ES-I3 (cell line): Measurements from ENCODE around the gene DNAH14.
"Not testable (repeated sequence)": the region's sequence is repeated elsewhere in the genome, so short reads cannot be mapped to it uniquely, and the experiment has no call there.

ENCODE experiments used
- H3K36me3 ChIP-seq: 2 replicates; pipeline ENCODE4 v1.6.1; 2013; ENCODE audit warnings: mild to moderate bottlenecking, low read length, control low read depth, moderate library complexity; ENCODE audit not compliant: insufficient read depth
- H3K4me1 ChIP-seq: 2 replicates; pipeline ENCODE4 v1.6.1; 2013; ENCODE audit warnings: mild to moderate bottlenecking, control low read depth, low read length; ENCODE audit not compliant: insufficient read depth
- H3K9ac ChIP-seq: 2 replicates; pipeline ENCODE4 v1.6.1; 2013; ENCODE audit warnings: low read depth, mild to moderate bottlenecking, low read length, moderate library complexity
- H3K9me3 ChIP-seq: 2 replicates; pipeline ENCODE4 v1.6.1; 2013; ENCODE audit warnings: mild to moderate bottlenecking, low read length, moderate library complexity; ENCODE audit not compliant: control insufficient read depth, insufficient read depth

DNAH14 gene

GRCh38 chr1:224933584-224933983 is 4.1 kb downstream of the DNAH14 start:
- Histone ChIP-seq H3K9me3 (peaks cover 34% of the 10 kb centered on the region), H3K9ac (no peak overlapping the region), H3K36me3 (no peaks in the 10 kb centered on the region), H3K4me1 (no peaks in the 10 kb centered on the region)

GRCh38 chr1:224938652-224939051 is 9.2 kb downstream of the DNAH14 start:
- H3K9me3 ChIP-seq = peaks cover 21% of the 10 kb centered on the region
- H3K4me1 ChIP-seq = no peaks in the 10 kb centered on the region
- no peaks in the 10 kb centered on the region for H3K36me3 ChIP-seq
- no peak overlapping the region for H3K9ac ChIP-seq

- Histone ChIP-seq H3K9ac (no peak overlapping the region), H3K9me3 (peaks cover 13% of the 10 kb centered on the region; the same call in 1 of the 2 replicates), H3K36me3 (no peaks in the 10 kb centered on the region), H3K4me1 (no peaks in the 10 kb centered on the region)
Measured at GRCh38 chr1:224939844-224940425, 10.5 kb downstream of the DNAH14 start.

- H3K36me3 ChIP-seq, H3K4me1 ChIP-seq, H3K9ac ChIP-seq: not testable (repeated sequence)
- H3K9me3 ChIP-seq = peaks cover 13% of the 10 kb centered on the region; the same call in 1 of the 2 replicates
Measured at GRCh38 chr1:224940735-224941134, 11.3 kb downstream of the DNAH14 start.

GRCh38 chr1:224945651-224946348 is 16.3 kb downstream of the DNAH14 start:
- H3K9ac ChIP-seq, H3K36me3 ChIP-seq, H3K9me3 ChIP-seq, H3K4me1 ChIP-seq: not testable (repeated sequence)

- H3K9me3 ChIP-seq, H3K36me3 ChIP-seq, H3K4me1 ChIP-seq, H3K9ac ChIP-seq: not testable (repeated sequence)
Measured at GRCh38 chr1:224946349-224946691, 16.8 kb downstream of the DNAH14 start.

GRCh38 chr1:224957696-224958095 is 28.2 kb downstream of the DNAH14 start:
- Histone ChIP-seq H3K4me1 (no peaks in the 10 kb centered on the region), H3K9me3 (no peaks in the 10 kb centered on the region), H3K9ac (no peak overlapping the region), H3K36me3 (peaks cover 2% of the 10 kb centered on the region; the same call in 1 of the 2 replicates)

GRCh38 chr1:224958490-224958889 is 29.0 kb downstream of the DNAH14 start:
- peaks cover 2% of the 10 kb centered on the region; the same call in 1 of the 2 replicates for H3K36me3 ChIP-seq
- H3K4me1 ChIP-seq = no peaks in the 10 kb centered on the region
- no peaks in the 10 kb centered on the region for H3K9me3 ChIP-seq
- no peak overlapping the region for H3K9ac ChIP-seq

GRCh38 chr1:224959115-224959514 is 29.6 kb downstream of the DNAH14 start:
- no peaks in the 10 kb centered on the region for H3K9me3 ChIP-seq
- no peak overlapping the region for H3K9ac ChIP-seq
- peaks cover 2% of the 10 kb centered on the region; the same call in 1 of the 2 replicates for H3K36me3 ChIP-seq
- H3K4me1 ChIP-seq = no peaks in the 10 kb centered on the region

- Histone ChIP-seq H3K4me1 (no peaks in the 10 kb centered on the region), H3K9me3 (no peaks in the 10 kb centered on the region), H3K36me3 (peaks cover 2% of the 10 kb centered on the region; the same call in 1 of the 2 replicates), H3K9ac (no peak overlapping the region)
Measured at GRCh38 chr1:224959656-224960055, 30.2 kb downstream of the DNAH14 start.

GRCh38 chr1:224980181-224980580 is 50.7 kb downstream of the DNAH14 start:
- H3K9me3 ChIP-seq = no peaks in the 10 kb centered on the region
- H3K9ac ChIP-seq = no peak overlapping the region
- H3K36me3 ChIP-seq = no peaks in the 10 kb centered on the region
- no peaks in the 10 kb centered on the region for H3K4me1 ChIP-seq

GRCh38 chr1:224981922-224982354 is 52.5 kb downstream of the DNAH14 start:
- not testable (repeated sequence) for H3K9me3 ChIP-seq, H3K36me3 ChIP-seq, H3K9ac ChIP-seq, H3K4me1 ChIP-seq

- Histone ChIP-seq H3K4me1 (no peaks in the 10 kb centered on the region), H3K9ac (no peak overlapping the region), H3K36me3 (no peaks in the 10 kb centered on the region), H3K9me3 (peaks cover 4% of the 10 kb centered on the region; the same call in 1 of the 2 replicates)
Measured at GRCh38 chr1:224988042-224988441, 58.6 kb downstream of the DNAH14 start.

- H3K4me1 ChIP-seq = no peaks in the 10 kb centered on the region
- H3K9me3 ChIP-seq = peaks cover 4% of the 10 kb centered on the region; the same call in 1 of the 2 replicates
- no peaks in the 10 kb centered on the region for H3K36me3 ChIP-seq
- no peak overlapping the region for H3K9ac ChIP-seq
Measured at GRCh38 chr1:224989615-224990014, 60.1 kb downstream of the DNAH14 start.

- not testable (repeated sequence) for H3K9ac ChIP-seq, H3K9me3 ChIP-seq, H3K36me3 ChIP-seq, H3K4me1 ChIP-seq
Measured at GRCh38 chr1:224991550-224991949, 62.1 kb downstream of the DNAH14 start.
